Retinal pigment epithelial cell (primary cell): ENCODE measurements around the gene SLC25A23.

Experiments
- DNase-seq: peaks from one replicate; pipeline ENCODE4 v3.0.0-alpha.2; 2010; ENCODE audit warnings: low read depth
- H3K4me3 ChIP-seq: 2 replicates; pipeline ENCODE4 v1.5.1; 2011; ENCODE audit warnings: mild to moderate bottlenecking, low read length, control low read depth, moderate library complexity
- TF ChIP-seq, protein P1 (sequence below): conservative IDR thresholded peaks from 2 replicates; pipeline ENCODE4 v1.5.1; 2011; ENCODE audit warnings: low read depth, low read length, control low read depth, inconsistent platforms

The SLC25A23 gene

DNA sequence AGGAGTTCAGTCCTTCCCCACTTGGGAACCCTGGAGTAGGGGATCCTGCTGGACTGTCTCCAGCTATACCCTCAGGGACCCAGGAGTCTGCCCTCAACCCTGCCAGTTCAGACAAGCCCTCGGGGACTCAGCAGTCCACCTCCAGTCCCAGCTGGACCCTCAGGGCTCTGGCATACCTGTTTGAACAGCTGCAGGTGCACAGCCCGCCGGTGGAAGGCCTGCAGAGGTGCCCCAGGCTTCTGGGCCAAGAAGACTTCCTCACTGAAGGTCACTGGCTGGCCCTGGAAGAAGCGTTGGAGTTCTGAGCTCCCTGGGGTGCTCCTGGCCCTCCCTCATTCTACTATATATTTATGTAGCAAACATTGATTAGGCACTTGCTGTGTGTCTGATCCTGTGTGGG is 13.1 kb upstream of the SLC25A23 start:
- DNase-seq: no peak
- TF ChIP-seq, protein P1, sequence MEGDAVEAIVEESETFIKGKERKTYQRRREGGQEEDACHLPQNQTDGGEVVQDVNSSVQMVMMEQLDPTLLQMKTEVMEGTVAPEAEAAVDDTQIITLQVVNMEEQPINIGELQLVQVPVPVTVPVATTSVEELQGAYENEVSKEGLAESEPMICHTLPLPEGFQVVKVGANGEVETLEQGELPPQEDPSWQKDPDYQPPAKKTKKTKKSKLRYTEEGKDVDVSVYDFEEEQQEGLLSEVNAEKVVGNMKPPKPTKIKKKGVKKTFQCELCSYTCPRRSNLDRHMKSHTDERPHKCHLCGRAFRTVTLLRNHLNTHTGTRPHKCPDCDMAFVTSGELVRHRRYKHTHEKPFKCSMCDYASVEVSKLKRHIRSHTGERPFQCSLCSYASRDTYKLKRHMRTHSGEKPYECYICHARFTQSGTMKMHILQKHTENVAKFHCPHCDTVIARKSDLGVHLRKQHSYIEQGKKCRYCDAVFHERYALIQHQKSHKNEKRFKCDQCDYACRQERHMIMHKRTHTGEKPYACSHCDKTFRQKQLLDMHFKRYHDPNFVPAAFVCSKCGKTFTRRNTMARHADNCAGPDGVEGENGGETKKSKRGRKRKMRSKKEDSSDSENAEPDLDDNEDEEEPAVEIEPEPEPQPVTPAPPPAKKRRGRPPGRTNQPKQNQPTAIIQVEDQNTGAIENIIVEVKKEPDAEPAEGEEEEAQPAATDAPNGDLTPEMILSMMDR: no peak
- no peak overlapping the region for H3K4me3 ChIP-seq

- no peak overlapping the region for H3K4me3 ChIP-seq
- DNase-seq: no peak
- TF ChIP-seq, protein P1: no peak
These were observed 11.5 kb upstream of the SLC25A23 start for GRCh38 chr19:6471076-6471475.

DNA sequence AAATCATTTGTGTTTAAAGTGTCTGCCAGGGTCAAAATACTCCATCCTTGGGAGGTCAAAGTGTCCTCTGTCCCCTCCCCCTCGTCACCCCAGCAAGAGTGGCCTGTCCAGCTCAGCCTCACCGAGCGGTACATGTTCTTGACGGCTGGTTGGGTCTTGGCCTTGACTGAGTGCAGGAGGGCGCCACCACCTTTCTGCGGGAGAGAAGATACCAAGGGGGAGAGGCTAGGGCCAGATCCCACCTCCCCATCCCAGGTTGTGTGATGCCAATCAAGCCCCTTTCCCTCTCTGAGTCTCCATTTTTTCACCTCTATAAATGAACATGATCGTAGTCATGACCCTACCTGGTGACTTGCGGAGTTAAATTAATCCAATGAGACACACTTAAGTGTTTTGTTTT is 10.6 kb upstream of the SLC25A23 start:
- TF ChIP-seq, protein P1: no peak
- no peak overlapping the region for H3K4me3 ChIP-seq
- no peak for DNase-seq

DNA sequence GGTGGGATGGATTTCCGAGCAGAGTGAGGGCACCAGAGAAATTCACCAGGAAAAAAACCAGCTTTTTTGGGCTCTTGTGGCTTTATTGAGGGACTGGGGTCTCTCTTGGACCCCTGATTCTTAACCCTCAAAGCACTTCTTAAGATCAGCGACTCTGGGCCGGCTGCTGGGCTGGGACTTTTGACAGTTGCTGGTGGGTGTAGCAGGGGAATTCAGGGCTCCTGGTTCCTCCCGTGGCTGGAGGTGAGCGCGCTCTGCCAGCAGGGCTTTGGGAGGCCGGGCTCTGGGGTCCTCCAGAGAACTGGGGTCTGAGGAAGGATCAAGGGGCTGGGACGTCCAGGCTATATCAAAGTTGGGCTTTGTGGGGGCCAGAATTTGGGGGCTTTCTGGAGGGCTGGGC is 7.8 kb upstream of the SLC25A23 start:
- DNase-seq: no peak
- H3K4me3 ChIP-seq: no peak overlapping the region
- TF ChIP-seq, protein P1: no peak

GRCh38 chr19:6466526-6467248 is 7.1 kb upstream of the SLC25A23 start:
- H3K4me3 ChIP-seq: no peak overlapping the region
- no peak for DNase-seq

GRCh38 chr19:6465663-6466062 is 6.1 kb upstream of the SLC25A23 start:
- TF ChIP-seq, protein P1: no peak
- no peak overlapping the region for H3K4me3 ChIP-seq
- no peak for DNase-seq

More at GRCh38 chr19:6466526-6467248, 7.1 kb upstream of the SLC25A23 start:
- TF ChIP-seq, protein P1: no peak

GRCh38 chr19:6465006-6465405 is 5.4 kb upstream of the SLC25A23 start:
- TF ChIP-seq, protein P1: no peak
- peak overlapping the region; percentile 52 for H3K4me3 ChIP-seq
- DNase-seq: no peak
